ENCODE measurements around the gene CCSER1.
"Not testable (repeated sequence)": the region's sequence is repeated elsewhere in the genome, so short reads cannot be mapped to it uniquely, and the experiment has no call there.

CCSER1 gene

GRCh38 chr4:91070736-91071135, 943.5 kb downstream of the CCSER1 start:
- DNase-seq = no peak

DNA sequence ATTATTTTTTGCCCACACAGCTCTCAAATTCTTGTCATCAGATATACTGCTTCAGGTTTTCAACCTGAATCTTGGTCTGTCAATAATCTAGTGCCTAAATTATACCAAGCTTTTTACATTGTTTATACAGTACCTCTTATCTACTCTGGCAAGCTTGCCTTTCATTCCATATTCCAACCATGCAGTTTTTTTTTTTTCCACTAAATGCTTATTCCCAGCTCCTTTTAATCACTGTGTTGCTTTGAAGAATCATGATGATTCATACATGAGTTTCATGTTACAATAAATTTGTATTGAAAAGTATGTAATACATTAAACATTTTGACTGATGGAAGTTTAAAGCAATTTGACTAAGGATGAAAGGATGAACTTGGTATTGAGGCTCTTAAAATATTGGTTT, 949.0 kb downstream of the CCSER1 start:
- no peak for DNase-seq

DNA sequence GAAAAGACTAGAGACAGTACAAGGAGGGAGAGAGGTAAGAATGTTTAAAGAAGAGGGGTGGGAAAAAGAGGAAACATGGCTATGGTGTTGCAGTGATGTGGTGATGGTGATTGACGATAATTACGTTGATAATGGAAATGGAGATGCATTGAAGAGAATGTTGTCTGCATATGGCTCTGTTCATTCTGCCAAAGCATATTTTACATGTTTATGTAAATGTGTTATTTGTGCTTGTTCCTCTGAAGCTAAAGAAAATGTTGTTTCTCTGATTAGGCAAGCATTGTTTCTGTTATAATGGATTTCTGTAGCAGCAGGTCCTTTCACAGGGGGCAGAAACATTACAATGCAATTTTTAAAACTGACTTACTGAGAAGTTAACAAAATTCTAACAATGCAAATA, 958.8 kb downstream of the CCSER1 start:
- no peak for DNase-seq

DNA sequence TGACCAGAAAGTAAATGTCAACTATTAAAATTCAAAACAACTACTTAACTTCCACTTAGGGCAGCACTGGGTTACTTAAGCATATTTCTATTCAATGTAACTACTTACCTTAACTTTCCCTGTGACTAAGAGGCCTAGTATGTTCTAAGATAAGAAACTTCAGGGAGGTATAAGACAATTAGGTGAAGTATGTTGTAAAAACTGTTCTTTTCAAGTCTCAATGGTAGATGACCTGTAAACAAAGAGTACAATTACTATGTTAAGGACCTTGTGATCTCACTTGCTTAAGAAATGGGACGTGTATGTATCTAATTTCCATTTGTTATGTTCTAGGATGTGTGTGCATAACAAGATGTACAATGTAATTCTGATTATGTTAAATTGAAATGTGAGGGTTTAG, 960.5 kb downstream of the CCSER1 start:
- no peak for DNase-seq

DNA sequence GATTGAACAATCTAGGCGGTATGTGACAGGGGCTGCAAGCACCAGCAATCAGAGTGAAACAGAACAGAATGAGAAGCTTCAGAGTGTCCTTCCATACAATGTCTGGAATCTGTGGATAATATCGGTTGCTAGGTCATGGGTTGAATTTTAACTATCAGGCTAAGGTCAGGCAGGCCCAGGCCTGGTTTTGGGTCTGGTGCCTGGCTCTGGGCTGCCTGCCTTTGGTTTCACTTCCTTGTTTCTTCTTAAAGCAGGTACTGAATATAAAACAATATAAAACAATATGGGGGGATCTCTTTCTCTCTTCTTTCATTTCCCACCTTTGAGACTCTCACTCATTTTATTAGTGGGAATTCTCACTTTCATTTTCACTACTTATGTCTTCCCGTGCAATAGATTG, 962.0 kb downstream of the CCSER1 start:
- DNase-seq = no peak

GRCh38 chr4:91092398-91092980, 965.3 kb downstream of the CCSER1 start:
- DNase-seq = no peak

- not testable (repeated sequence) for DNase-seq
Observed at GRCh38 chr4:91094220-91094619, 967.0 kb downstream of the CCSER1 start.

GRCh38 chr4:91099666-91100065, 972.5 kb downstream of the CCSER1 start:
- no peak for DNase-seq

DNA sequence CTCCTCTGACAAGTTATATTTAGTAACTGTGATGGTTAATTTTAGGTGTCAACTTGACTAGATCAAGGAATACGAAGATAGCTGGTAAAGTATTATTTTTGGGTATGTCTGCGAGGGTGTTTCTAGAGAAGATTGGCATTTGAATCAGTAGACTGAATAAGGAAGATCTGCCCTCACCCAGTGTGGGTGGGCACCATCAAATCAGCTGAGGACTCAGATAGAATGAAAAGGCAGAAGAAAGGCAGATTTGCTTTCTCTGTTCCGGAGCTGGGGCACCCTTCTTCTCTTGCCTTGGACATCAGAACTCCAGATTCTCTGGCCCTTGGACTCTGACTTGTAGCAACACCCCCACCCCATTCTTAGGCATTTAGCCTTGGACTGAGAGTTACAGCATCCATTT, 981.6 kb downstream of the CCSER1 start:
- no peak for DNase-seq

DNA sequence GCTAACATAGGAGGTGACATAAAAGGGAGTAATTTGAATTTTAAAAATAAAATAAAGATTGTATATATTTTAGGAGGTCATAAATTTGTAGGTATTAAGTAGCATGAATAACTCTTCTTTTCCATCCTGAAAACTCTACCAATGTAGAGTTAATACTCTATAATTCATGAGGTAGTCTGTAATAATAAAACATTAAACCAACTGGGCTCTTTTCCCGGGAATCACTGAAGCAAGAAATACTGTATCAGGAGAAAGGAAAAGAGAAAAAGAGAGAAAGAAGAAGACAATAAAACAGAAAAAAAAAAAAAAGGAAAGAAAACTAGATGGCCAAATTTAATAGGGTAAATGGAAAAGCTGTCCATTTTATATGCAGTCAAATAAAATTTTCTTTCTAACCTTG, 984.4 kb downstream of the CCSER1 start:
- no peak for DNase-seq

DNA sequence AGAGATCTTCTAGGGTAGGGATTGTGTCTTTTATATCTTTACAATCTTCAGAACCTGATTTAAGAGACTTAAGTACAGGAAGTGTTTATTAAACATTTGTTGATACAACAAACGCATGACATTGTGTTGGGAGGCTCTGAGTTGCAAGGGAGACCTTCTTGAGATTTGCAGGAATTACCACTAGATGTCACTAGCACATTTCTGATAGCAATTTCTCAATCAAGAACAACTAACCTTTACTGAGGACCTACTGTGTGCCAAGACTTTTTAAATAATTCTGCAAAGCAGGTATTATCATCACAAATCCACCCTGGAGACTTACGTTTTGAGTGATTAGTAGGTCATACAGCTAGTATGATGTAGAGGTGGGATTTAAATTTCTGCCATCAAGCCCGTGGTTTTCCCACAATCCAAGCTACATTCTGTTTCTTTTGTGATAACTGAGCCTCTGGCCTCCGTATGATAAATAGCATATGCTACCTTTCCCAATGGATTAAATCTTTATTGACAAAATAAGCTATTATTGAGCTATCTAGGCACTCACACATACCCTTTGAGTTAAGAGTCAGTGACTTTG, 986.0 kb downstream of the CCSER1 start:
- DNase-seq = no peak

- no peak for DNase-seq
Observed at GRCh38 chr4:91114386-91114785, 987.2 kb downstream of the CCSER1 start.

DNA sequence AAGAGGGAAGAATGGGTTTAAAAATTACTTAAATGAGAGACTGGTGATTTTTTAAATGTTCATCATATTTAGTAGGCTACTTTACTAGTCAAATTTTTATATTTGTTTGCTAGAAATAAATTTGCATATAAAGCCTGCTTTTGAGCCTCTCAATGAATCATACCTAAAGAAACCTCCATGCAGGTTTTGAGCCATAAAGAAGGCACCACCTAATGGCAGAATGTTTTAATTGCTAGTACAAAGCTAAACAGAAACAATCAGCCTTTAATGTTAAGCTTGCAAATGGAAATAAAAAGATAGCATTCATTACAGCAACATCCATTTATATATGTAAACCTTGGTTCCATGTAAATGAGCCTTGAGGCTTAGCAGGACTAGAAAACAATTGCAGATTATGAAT, 989.7 kb downstream of the CCSER1 start:
- no peak for DNase-seq

GRCh38 chr4:91118597-91118996, 991.4 kb downstream of the CCSER1 start:
- no peak for DNase-seq

- DNase-seq = no peak
Observed at GRCh38 chr4:91123742-91124141, 996.5 kb downstream of the CCSER1 start.

GRCh38 chr4:91127192-91127591, 1000.0 kb downstream of the CCSER1 start:
- no peak for DNase-seq

- DNase-seq = peak; percentile 2
Observed at GRCh38 chr4:91127831-91128230, 1000.6 kb downstream of the CCSER1 start.

DNA sequence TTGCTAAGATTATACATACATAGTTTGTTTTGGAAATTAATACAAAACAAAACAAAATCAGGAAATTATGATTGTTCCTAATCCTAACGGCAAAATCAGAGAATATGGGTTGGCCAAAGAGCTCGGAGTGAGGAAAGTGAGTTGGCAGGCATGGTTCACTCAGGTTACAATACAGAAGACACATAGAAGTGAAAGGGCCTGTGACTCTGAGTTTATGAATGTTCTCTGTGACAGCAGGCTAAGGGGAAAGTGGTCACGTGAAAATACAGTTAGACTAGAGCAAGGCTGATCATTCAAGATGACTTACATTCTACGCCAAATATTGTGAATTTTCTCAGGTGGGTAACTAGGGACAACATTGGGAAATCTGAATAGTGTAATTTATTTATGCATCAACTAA, 1001.3 kb downstream of the CCSER1 start:
- no peak for DNase-seq

GRCh38 chr4:91147067-91147466, 1019.9 kb downstream of the CCSER1 start:
- no peak for DNase-seq

DNA sequence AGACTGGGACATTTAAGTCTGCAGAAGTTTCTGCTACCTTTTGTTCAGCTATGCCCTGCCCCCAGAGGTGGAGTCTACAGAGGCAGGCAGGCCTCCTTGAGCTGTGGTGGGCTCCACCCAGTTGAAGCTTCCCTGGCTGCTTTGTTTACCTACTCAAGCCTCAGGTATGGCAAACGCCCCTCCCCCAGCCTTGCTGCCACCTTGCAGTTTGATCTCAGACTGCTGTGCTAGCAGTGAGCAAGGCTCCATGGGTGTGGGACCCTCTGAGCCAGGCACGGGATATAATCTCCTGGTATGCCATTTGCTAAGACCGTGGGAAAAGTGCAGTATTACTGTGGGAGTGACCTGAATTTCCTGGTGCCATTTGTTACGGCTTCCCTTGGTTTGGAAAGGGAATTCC, 1026.8 kb downstream of the CCSER1 start:
- DNase-seq = not testable (repeated sequence)

DNA sequence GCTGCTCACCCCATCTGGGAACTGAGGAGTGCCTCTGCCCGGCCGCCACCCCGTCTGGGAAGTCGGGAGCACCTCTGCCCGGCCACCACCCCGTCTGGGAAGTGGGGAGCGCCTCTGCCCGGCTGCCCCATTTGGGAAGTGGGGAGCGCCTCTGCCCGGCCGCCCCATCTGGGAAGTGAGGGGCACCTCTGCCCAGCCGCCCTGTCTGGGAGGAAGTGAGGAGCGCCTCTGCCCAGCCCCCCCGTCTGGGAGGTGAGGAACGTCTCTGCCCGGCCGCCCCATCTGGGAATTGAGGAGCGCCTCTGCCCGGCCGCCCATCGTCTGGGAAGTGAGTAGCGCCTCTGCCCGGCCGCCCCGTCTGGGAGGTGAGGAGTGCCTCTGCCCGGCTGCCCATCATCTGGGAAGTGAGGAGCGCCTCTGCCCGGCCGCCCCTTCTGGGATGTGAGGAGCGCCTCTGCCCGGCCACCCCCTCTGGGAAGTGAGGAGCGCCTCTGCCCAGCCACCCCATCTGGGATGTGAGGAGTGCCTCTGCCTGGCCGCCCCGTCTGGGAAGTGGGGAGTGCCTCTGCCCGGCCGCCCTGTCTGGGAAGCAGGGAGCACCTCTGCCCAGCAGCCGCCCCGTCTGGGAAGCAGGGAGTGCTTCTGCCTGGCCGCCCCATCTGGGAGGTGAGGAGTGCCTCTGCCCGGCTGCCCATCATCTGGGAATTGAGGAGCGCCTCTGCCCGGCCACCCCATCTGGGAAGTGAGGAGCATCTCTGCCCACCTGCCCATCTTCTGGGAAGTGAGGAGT, 1040.9 kb downstream of the CCSER1 start:
- DNase-seq = not testable (repeated sequence)

DNA sequence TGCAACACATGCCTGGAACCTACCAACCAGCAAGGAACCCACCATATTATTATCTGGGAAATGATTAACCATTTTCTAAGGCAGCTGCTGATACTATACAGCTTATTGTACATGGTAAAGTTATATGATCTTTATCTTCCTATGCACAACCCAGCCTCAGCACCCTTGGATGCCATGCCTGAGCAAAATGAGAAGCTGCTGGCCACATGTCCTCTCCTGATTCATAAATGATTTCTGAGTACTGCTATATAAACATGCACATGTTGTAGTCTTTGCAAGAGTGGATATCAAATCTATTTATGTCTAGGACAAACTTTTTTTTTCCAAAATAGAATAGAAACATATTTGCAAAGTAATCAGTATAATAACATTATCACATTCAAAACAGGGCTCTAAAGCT, 1043.6 kb downstream of the CCSER1 start:
- DNase-seq = no peak

- no peak for DNase-seq
Observed at GRCh38 chr4:91171217-91171616, 1044.0 kb downstream of the CCSER1 start.

DNA sequence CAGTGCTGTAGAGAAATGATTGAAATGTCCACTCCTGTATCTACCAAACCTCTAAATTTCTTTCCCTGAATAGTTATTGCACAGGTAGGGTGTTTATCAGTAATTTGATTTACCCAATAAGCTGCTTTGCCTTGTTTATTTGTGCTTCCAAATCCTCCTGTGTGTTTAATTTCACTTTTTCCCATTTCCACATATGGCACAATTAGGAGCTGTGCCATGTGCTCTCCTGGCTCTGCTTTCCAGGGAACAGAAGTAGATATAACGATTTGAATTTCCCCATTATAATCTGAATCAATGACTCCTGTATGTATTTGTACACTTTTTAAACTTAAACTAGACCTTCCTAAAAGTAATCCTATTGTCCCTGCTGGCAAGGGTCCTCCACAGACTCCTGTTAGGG, 1057.9 kb downstream of the CCSER1 start:
- not testable (repeated sequence) for DNase-seq

Data from right kidney (tissue), 1 donor.